BJ (cell line): Measurements from ENCODE around the gene RNFT2. TPM values are rescaled to one million over a fixed set of nuclear protein-coding genes. Genes with fewer than 3 reads are reported as not detected.

Experiments
- CTCF ChIA-PET: fragments of 350-600 bp; formaldehyde crosslinking; extraction: SDS; loops from one replicate; lab custom pipeline; 2021; ENCODE audit warnings: antibody characterized with exemption, inconsistent platforms; lab: Yijun Ruan, JAX
- POLR2A ChIA-PET: fragments of 300-600 bp; sonication (Branson Sonifier 250); formaldehyde crosslinking; extraction: SDS; loops from one replicate; lab custom pipeline; 2021; ENCODE audit warnings: antibody characterized with exemption; lab: Charles Lee
- DNase-seq: peaks from one replicate; pipeline ENCODE4 v3.0.0-alpha.2; 2011; ENCODE audit warnings: low read depth
- H3K27me3 ChIP-seq: 2 replicates; pipeline ENCODE4 v1.6.0; 2011; ENCODE audit warnings: low read length; ENCODE audit not compliant: control insufficient read depth, insufficient read depth
- H3K36me3 ChIP-seq: 2 replicates; pipeline ENCODE4 v1.5.1; 2011; ENCODE audit warnings: low read length; ENCODE audit not compliant: control insufficient read depth, insufficient read depth
- H3K4me3 ChIP-seq: 2 replicates; pipeline ENCODE4 v1.5.1; 2011; ENCODE audit warnings: low read depth, mild to moderate bottlenecking, control low read depth, low read length
- polyA plus RNA-seq: library from polyadenylated mRNA; depleted of rRNA; stranded (reverse); fragments of >200 nt; gene quantifications from 2 replicates; pipeline ENCODE4 v1.2.3, GENCODE V29; 2011
- TF ChIP-seq, protein P1 (sequence below): IDR thresholded peaks from 2 replicates; pipeline ENCODE4 v1.5.1; 2011; ENCODE audit warnings: low read depth, mild to moderate bottlenecking, control low read depth, inconsistent platforms, low read length, moderate library complexity; ENCODE audit not compliant: insufficient read depth

Gene RNFT2
- polyA plus RNA-seq, 1 experiment, result 1.2 TPM

DNA sequence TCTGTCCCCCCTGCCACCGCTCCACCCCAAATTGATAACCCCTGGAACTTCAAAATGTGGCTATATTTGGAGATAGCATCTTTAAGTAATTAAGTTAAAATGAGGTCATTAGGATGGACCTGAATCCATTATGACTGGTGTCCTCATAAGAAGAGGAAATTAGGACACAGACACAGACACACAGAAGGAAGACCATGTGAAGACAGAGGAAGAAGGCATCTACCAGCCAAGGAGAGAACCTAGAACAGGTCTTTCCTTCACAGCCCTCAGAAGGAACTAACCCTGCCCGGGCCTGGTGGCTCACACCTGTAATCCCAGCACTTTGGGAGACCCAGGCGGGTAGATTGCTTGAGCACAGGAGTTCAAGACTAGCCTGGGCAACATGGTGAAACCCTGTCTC lies 146.8 kb downstream of the RNFT2 start:
- H3K27me3 ChIP-seq, result peaks cover 35% of the 10 kb centered on the region
- no peak overlapping the region for H3K4me3 ChIP-seq
- no peak for DNase-seq
- POLR2A ChIA-PET, result no interaction called here
- H3K36me3 ChIP-seq, result no peaks in the 10 kb centered on the region
- CTCF ChIA-PET, result interaction anchor here (1.0 kb wide), 1 partner anchor 183 kb away, joined by 3 read pairs; no protein-coding TSS in a partner anchor
- TF ChIP-seq, protein P1, sequence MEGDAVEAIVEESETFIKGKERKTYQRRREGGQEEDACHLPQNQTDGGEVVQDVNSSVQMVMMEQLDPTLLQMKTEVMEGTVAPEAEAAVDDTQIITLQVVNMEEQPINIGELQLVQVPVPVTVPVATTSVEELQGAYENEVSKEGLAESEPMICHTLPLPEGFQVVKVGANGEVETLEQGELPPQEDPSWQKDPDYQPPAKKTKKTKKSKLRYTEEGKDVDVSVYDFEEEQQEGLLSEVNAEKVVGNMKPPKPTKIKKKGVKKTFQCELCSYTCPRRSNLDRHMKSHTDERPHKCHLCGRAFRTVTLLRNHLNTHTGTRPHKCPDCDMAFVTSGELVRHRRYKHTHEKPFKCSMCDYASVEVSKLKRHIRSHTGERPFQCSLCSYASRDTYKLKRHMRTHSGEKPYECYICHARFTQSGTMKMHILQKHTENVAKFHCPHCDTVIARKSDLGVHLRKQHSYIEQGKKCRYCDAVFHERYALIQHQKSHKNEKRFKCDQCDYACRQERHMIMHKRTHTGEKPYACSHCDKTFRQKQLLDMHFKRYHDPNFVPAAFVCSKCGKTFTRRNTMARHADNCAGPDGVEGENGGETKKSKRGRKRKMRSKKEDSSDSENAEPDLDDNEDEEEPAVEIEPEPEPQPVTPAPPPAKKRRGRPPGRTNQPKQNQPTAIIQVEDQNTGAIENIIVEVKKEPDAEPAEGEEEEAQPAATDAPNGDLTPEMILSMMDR, result no peak

DNA sequence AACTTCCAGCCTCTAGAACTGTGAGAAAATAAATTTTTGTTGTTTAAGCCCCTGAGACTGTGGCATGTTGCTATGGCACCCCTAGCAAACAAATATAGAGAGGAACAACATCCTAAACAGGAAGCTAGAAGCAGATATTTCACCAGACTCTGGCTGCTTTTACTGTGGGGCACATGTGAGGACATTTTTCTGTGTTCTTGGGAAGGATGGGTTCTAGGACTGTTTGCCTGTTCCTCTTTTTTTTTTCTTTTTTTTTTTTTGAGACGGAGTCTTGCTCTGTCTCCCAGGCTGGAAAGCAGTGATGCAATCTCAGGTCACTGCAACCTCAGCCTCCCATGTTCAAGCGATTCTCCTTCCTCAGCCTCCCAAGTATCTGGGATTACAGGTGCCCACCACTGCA lies 147.4 kb downstream of the RNFT2 start:
- Histone ChIP-seq H3K27me3 (peaks cover 31% of the 10 kb centered on the region), H3K36me3 (no peaks in the 10 kb centered on the region), H3K4me3 (no peak overlapping the region)
- DNase-seq, result no peak
- TF ChIP-seq, protein P1, result no peak
- POLR2A ChIA-PET, result no interaction called here
- CTCF ChIA-PET, result interaction anchor here (1.0 kb wide), 1 partner anchor 184 kb away, joined by 3 read pairs; no protein-coding TSS in a partner anchor

DNA sequence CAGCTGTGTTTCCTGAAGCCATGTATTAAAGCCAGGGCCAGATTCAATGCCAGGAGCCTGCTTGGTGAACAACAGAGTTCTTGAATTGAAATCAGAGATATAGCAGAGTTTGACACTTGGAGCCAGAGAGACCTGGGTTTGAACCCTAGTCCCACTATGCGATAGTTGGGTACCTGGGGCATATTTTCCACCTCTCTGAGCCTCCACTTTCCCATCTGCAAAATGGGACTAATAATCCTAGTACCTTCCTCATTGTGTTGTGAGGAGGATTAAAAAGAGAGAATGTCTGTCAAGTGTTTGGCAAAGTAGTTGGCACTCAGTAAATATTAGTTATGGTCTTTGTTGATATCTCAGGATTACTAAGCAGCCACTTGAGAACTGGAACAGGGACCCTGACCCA lies 149.1 kb downstream of the RNFT2 start:
- Histone ChIP-seq H3K4me3 (no peak overlapping the region), H3K36me3 (no peaks in the 10 kb centered on the region), H3K27me3 (peaks cover 24% of the 10 kb centered on the region)
- POLR2A ChIA-PET, result interaction anchor here (0.5 kb wide), 1 partner anchor 1731 kb away, joined by 12 read pairs; no protein-coding TSS in a partner anchor
- TF ChIP-seq, protein P1, result no peak
- DNase-seq, result no peak
- CTCF ChIA-PET, result interaction anchor here (1.1 to 1.3 kb wide), 2 partner anchors 71 to 185 kb away, joined by 3 read pairs; no protein-coding TSS in a partner anchor

DNA sequence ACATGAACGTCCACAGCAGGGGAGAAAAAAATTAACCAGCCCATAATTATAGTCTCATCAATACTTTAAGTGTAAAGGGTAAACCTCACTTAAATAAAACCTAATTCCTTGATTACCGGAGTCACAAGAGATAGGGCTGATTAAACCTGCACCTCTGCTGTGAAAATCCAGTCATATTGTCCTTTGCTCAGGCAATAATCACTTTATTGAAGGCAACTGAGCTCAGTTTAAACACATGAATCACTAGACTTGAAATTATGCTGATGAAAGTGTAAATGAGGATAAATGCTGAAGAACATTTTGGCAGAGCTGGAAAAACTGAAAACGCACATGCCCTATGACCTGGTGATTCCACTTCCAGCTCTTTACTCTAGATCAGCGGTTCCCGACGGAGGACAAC lies 149.8 kb downstream of the RNFT2 start:
- ChIA-PET CTCF (interaction anchor here (1.1 to 1.3 kb wide), 2 partner anchors 72 to 186 kb away, joined by 3 read pairs; no protein-coding TSS in a partner anchor), POLR2A (interaction anchor here (0.5 kb wide), 1 partner anchor 1732 kb away, joined by 12 read pairs; no protein-coding TSS in a partner anchor)
- TF ChIP-seq, protein P1, result no peak
- no peaks in the 10 kb centered on the region for H3K36me3 ChIP-seq
- H3K27me3 ChIP-seq, result peaks cover 21% of the 10 kb centered on the region
- H3K4me3 ChIP-seq, result no peak overlapping the region
- no peak for DNase-seq

DNA sequence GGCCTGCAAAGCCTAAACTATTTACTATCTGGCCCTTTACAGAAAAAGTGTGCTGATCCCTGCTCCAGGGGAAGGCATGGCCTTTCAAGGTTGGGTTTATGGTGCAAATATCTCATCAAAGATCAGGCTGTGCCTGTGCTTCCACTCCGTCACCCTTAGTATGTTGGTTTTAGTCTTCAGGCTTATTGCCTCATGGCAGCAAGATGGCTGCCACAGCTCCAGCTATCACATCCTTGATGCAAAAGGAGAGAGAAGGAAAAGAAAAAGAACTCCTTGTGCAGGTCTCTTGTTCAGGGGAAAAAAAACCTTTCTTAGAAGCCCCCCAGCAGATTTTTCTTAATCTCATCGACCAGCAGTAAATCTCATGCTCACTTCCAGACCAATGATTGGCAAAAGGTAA lies 152.2 kb downstream of the RNFT2 start:
- POLR2A ChIA-PET, result no interaction called here
- CTCF ChIA-PET, result no interaction called here
- no peak for DNase-seq
- Histone ChIP-seq H3K4me3 (no peak overlapping the region), H3K36me3 (no peaks in the 10 kb centered on the region), H3K27me3 (peaks cover 15% of the 10 kb centered on the region)
- TF ChIP-seq, protein P1, result no peak
